Measurements from ENCODE around the gene TRAF2.

Gene TRAF2

DNA sequence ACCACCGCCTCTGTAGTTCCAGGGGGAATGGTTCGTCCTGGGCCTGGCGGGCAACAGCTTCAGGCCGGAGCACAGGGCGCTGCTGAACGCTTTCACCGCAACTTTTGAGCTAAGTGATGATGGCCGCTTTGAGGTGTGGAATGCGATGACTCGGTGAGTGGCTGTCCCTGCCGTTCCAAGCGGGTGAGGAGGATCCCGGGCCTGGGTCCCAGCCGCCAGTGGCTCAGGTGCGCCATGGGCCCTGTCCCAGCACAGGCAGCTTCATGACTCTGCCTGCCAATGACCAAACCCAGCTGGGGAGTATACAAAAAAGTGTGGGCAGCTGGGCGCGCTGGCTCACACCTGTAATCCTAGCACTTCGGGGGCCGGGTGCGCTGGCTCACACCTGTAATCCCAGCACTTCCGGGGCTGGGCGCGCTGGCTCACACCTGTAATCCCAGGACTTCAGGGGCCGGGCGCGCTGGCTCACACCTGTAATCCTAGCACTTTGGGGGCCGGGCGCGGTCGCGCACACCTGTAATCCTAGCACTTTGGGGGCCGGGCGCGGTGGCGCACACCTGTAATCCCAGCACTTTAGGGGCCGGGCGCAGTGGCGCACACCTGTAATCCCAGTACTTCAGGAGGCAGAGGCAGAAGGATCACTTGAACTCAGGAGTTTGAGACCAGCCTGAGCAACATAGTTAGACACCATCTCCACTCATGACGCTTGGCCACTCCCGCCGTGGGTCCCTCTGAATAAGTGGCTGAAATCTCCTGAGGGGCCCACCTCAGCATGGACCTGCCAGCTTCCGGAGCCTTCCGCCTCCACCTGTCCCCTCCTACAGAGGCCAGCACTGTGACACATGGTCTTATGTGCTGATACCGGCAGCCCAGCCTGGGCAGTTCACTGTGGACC lies 66.8 kb downstream of the TRAF2 start:
- DNase-seq, result no peak

DNA sequence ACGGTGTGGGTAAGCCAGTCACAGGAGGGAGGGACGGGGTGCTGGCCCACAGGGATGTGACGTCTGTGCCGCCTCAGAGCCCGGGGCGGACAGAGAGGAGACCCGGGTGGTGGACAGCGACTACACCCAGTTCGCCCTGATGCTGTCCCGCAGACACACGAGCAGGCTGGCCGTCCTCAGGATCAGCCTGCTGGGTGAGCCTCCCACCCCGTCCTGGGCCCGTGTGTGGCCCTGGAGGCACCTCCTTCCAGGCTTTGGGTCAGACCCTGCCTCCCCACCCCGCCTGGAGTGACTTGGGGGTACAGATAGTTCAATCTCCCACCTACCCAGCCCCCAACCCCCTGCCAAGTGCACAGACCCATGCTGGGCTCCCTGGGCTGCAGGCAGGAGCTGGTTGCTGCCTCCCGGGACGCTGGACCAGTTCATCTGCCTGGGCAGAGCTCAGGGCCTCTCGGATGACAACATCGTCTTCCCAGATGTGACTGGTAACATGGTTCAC lies 67.5 kb downstream of the TRAF2 start:
- DNase-seq, result no peak

DNA sequence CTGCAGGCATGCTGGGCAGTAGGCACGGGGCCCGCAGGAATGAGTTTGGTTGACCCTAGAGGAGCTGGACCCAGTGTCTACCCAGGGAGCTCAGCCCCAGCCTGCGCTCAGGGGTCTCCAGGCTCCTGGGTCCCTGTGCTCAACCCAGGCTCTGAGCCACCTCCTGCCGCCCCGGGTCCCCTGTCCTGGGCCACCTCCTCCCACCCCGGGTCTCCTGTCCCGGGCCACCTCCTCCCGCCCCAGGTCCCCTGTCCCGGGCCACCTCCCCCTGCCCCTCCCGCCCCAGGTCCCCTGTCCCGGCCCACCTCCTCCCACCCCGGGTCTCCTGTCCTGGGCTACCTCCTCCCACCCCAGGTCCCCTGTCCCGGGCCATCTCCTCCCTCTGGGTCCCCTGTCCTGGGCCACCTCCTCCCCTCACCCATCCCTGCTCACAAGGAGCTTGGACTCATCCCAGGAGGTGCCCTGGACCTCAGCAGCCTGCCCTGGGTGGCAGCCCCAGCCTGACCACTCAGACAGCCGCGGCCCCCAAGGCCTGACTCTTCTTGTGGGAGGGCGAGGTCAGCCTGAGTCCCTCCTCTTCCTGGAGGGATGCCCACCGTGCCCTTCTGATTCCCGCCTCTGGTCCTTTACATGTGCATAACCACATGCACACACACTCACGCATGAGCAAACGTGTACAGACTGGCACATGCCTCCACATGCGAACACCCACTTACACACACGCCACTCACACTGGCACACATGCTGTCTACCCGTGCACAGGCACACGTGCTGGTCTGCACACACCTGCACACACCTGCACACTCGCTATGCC lies 68.2 kb downstream of the TRAF2 start:
- no peak for DNase-seq

DNA sequence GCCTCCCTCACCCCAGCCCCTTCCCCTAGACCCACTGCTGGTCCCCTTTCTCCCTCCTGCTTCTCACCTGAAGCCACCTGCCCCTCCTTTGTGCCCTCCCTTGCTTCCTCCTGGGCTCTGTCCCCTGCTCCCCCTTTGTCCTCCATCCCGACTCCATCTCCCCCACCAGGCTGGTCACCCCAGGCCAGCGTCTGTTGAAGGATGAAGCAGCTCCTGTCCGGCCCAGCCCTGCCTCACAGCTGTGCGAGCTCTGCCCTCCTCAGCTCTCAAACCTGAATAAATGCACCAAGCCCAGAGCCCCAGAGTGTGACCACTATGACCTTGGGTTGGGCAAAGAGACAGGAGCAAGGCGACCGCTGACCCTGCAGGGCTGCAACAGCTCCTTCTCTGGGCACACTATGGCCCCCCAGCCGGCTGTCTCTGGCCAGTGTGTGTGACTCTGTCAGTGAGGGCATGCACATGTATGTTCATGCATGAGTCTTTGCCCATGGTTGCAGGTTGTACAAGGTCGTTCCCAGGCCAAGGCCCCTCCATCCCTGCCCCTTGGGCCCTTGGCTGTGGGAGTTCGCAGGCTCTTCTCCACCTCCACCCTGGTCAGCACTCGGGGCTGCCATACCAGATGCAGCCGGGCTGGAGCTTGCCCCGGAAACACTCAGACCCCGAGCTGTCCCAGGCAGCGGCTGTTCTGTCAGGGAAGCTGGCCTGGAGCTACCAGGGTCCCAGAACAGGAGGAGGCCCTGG lies 69.1 kb downstream of the TRAF2 start:
- DNase-seq, result no peak

DNA sequence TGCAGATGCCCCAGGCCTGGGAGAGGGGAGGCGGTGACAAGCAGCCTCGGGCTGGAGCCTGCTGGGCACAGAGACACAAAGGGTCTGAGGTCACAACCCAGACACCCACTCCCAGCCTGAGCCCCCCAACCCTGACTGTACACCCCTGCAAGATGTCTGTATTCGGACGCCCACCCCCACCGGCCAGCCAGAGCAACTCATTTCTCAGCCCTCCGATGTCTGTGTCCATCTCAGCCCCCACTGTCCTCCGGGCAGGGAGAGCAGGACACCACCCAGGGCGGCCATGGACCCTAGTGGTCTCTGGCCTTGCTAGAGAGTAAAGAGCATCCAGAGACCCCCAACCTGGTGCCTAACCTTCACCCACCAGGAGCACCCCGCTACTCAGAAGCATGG lies 69.6 kb downstream of the TRAF2 start:
- DNase-seq, result no peak

DNA sequence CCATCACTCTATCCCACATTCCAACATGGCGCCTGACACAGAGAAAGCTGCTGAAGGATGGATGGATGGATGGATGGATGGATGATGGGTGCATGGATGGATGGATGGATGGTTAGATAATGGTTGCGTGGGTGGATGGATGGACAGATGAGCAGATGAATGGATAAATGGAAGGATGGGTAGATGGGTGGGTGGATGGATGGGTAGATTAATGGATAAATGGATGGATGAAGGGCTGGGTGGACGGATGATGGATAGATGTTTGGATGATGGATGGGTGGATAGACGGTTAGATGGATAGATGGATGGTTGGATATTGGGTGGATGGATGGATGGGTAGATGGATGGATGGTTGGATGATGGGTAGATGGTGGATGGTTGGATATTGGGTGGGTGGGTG lies 70.3 kb downstream of the TRAF2 start:
- no peak for DNase-seq

DNA sequence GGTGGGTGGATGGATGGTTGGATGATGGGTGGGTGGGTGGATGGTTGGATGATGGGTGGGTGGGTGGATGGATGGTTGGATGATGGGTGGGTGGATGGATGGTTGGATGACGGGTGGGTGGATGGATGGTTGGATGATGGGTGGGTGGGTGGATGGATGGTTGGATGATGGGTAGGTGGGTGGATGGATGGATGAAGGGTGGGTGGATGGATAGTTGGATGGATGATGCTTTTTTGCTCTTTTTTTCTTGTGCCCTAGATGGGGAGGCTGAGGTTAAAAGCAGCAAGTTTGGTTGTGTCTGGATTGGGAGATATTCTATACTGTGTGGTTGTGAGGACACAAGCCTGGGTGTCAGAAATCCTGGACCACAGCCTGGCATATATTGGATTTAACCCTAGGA lies 71.1 kb downstream of the TRAF2 start:
- no peak for DNase-seq

DNA sequence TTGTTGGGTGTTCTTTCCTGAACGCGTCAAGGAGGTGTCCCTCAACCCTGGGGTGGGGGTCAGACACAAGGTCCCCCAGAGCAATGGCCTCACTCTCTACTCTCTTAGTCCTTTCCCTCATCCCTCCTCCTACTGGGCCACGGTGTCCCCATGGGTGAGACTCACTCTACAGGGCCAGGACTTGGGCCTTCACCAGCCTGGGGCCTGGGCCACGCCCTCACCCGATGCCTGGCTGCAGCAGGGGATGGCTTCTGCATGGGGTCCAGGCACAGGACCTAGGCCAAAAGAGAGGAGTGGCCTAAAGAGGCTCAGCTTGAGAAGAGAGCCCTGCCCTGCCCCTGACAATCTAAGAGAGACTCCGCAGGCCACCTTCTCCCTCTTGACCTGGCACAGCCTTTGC lies 71.6 kb downstream of the TRAF2 start:
- DNase-seq, result no peak

DNA sequence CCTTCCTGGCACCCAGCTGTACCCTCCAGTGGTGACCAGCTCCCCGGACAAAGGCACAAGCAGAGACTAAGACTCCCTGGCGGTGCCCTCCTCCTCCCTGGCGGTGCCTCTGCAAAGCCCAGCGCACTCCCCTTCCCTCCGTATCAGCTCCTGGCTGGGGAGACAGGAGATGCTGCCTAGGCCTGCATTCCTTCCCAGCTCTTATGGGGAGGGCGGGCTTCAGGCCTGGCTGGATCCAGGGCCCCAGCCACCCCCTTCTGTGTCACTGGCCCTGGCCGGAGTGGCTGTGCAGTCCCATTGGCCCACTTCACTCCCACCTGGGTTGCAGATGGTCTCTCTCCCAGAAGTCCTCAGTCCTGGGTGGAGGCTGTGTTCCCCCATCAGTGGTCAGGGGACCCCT lies 72.2 kb downstream of the TRAF2 start:
- no peak for DNase-seq

DNA sequence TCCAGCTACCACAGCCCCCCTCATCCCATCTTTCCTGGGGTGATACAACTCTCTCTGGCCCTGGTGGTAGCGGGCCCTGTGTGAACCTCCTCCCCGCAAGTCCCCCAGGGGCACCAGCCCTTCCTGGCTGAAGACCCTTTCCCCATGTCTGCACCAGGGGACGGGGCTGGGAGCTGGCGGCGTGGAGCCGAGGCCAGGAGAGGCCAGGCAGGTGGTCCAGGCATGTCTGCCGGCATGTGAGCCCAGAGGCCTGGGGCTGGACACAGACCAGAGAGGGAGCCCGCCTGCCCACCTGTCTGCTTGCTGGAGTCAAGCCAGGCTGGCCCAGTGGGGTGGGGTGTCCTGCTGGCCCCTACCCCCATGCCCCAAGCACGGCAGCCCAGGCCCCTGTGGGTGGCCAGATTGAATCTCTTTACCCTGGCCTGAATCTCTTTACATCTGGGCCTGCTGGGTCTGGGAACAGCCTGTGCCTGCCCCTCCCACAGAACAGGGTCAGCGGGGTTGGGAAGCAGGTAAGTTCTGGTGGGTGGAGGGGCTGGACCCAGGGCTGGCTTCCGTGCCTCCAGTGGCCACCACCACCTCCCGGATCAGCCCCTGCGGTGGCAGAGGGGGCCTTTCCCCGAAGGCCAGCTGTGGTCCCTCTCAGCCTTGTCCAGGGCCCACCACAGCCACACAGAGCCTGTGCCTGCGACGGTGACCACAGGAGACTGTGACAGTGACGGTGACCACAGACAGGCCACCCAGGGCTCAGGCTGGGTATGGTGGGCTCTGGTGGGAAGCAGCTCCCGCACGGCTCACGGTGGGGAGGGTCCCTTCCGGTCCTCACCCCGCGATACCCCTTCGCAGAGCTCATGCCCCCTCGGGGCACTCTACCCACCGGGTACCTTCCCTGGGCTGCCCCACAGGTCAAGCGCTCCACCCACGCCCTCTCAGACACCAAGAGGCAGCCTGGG lies 72.9 kb downstream of the TRAF2 start:
- no peak for DNase-seq

DNA sequence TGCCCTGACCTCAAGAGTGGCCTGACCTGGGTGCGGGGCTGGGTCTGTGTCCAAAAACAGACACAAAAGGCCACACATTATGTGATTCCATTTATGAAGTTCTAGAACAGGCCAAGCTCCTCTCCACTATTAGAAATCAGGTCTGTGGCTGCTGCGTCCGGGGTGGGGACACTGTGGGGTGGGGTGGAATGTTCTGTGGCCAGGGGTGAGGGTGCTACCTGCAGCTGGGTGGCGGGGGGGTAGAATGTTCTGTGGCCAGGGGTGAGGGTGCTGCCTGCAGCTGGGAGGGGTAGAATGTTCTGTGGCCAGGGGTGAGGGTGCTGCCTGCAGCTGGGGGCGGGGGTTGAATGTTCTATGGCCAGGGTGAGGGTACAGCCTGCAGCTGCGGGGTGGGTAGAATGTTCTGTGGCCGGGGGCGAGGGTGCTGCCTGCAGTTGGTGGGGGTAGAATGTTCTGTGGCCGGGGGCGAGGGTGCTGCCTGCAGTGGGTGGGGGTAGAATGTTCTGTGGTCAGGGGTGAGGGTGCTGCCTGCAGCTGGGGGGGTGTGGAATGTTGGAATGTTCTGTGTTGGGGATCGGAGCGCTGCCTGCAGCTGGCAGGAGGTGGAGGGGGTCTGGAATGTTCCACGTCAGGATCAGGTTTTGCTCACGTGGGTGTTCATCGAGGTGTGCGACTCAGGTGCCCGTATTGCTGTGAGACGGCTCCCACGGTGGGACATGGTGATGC lies 74.1 kb downstream of the TRAF2 start:
- no peak for DNase-seq

DNA sequence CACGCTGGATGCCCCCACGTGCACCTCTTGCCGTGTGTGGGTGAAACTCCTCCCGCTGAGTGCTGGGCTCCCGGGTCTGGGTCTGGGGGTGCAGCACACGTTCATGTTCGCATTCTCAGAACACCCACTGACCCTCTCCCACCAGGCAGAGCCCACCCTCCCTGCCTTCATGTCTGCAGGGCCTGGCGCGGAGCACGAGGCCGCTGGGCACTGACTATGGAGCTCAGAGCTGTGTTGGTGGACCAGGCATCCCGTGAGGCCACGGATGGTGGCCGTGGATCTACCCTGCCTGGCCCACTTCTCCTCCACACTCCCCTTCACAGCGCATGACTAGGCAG lies 74.6 kb downstream of the TRAF2 start:
- DNase-seq, result no peak

DNA sequence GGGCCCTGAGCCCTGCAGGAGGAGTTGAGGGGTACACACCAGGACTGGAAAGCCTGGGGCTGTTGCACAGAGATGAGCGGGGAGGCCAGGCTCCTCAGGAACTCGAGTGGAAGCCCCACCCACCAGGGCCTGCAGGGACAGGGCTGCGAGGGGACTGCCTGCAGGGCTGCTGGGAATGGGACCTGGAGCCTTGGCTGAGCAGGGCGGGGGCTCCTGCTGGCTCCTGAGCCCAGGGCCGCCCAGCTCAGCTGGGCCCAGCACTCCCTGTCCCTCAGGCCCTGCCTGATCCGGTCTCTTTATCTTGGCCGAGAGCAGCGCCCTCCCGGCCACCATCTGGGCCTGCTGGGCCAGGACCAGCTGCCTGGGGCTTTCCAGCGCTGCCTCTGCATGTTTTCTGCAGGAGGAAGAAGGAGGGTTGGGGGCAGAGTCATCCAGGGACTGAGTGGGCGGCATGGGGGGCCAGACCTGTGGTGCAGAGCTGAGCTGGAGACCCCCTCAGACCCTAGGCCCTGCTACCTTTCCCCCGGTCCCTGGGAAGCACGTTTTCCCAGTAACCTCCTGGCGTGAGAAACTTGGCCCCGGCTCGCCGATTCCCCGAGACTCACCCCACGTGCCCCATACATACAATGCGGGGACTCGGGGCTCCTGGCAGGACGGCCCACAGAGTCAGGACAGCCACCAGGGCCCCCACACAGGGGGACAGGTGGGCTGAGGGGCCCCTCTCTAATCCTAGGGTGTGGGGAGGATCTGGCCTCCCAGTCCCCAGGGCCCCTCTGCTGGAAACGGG lies 75.2 kb downstream of the TRAF2 start:
- DNase-seq, result no peak

DNA sequence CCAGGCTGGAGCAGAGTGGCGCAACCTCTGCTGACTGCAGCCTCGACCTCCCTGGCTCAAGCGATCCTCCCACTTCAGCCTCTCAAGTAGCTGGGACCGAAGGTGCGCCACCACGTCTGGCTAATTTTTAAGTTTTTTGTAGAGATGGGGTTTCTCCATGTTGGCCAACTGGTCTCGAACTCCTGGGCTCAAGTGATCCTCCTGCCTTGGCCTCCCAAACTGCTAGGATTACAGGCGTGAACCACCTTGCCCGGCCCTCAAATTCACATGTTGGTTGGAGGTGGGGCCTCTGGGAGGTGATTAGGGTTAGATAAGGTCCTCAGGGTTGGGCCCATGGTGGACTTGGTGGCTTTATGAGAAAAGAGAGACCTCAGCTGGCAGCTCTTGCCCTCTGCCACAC lies 75.8 kb downstream of the TRAF2 start:
- no peak for DNase-seq

DNA sequence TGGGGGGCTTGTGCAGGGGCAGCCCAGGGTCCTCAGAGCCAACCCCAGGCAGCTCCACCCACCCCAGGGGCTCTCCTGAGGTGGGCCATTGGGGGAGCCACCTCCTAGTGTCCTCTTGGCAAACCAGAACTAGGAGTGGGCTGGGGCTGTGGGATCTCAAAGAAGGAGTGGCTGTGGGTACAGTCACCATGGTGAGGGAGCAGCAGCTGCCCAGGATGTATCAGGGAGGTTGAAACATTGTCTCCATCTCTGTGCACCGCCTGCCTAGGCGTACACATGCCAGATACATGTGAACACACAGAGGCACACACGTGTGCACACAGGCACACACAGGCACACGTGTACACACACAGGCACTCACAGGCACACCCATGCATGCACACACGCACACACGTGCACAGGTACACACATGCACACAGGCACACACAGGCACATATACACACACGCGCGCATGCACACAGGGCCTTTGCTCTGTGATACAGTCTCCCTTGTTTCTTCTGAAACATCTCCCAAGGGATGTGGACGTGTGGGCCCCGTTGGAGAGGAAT lies 76.5 kb downstream of the TRAF2 start:
- no peak for DNase-seq

DNA sequence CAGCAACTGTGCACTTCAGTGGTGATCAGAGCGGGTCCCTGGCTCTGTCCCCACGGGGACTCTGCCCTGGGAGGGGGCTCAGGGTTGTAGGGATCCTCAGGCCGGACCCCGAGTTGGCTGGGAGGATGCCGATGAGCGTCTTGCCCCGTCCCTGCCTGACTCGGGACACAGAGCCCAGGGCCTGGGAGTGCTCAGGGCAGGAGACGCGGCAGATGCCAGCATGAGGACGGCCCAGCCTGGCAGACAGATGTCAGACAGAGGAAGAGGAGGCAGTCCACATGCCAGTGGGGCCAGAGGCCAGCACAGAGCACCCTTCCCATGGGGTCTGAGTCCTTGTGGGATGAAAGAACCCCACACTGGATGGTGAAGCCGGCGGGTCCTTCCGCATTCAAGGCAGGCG lies 77.0 kb downstream of the TRAF2 start:
- DNase-seq, result no peak

DNA sequence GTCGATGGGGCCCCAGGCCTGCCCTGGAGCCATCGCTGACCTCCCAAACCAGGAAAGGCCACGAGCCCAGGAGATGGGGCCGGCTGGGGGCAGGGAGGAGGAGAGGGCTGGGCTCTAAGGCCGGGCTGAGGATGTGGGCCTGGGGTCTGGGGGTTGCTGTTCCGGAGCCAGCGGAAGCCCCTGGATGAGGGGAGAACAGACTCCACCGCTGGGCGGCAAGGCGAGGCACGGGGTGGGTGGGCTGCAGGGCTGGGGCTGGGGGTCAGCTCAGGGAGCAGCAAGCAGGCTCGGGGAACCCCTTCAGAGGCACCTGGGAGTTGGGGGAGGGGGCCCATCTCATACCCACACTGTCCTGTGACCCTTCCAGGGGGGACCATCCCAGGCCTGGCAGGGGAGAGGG lies 77.4 kb downstream of the TRAF2 start:
- no peak for DNase-seq

DNA sequence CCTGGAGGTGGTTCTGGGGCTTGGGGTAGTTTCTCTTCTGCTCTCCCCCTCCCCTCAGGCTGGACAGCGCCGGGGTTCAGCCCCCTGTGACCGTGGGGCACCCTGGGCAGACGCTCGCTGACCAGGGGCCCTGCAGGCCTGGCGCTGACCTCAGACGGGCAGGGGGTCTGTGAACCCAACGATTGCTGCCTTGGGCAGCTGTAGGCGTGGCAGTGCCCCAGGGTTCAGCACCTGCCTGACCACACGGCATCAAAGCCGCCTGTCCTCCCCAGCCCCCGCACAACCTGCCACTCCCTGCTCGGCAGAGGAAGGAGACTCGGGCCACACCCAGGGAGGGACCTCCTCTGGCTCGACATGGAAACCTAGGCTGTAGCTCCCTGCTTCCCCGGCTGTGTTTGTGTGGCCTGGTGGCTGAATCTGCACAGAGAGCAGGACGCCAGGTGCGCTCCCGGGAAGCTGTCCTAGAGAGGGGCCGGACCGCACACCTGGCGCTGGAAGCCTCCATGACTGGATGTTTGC lies 77.9 kb downstream of the TRAF2 start:
- DNase-seq, result no peak

DNA sequence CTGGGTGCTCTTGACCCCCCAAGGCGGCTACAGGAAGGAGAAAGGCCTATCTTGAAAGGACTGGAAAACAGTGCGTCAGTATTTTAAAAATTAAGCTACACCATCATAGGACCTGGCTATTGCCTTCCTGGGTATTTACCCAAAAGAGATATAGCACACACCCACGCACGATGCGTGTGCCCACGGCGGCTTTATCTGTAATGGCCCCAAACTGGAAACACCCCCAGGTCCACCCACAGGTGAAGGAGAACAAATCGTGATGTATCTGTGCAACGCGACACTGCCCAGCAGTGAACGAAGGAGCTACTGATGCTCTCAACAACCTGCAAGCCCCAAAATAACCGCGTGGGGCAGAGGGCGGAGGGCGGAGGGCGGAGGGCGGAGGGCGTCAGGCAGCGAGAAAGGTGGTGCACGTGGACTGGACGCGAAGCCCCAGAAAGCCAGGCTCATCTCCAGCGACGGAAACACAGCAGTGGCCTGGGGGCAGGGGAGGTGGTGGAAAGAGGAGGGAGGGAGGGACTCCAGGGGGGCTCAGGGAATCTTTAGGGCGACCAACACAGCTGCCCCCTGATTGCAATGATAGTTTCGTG lies 78.6 kb downstream of the TRAF2 start:
- DNase-seq, result no peak

All from effector CD8-positive, alpha-beta T cell (primary cell).